Rectal smooth muscle tissue (tissue), 1 donor: ENCODE measurements around the gene HTRA3.
A peak's percentile ranks its signal among the peaks of the same experiment; 100 is the strongest.
"Not testable (repeated sequence)": the region's sequence is repeated elsewhere in the genome, so short reads cannot be mapped to it uniquely, and the experiment has no call there.

Source experiments
- H3K27ac ChIP-seq: one replicate; pipeline ENCODE4 v1.7.0; 2013; ENCODE audit warnings: low read depth, low read length, inconsistent platforms
- H3K27me3 ChIP-seq: one replicate; pipeline ENCODE4 v1.7.0; 2013; ENCODE audit warnings: low read length; ENCODE audit not compliant: control insufficient read depth, insufficient read depth
- H3K36me3 ChIP-seq: one replicate; pipeline ENCODE4 v1.7.0; 2013; ENCODE audit warnings: low read length; ENCODE audit not compliant: control insufficient read depth, insufficient read depth
- H3K4me1 ChIP-seq: one replicate; pipeline ENCODE4 v1.7.0; 2013; ENCODE audit warnings: low read length; ENCODE audit not compliant: control insufficient read depth, insufficient read depth
- H3K4me3 ChIP-seq: one replicate; pipeline ENCODE4 v1.7.0; 2013; ENCODE audit warnings: low read length
- H3K9ac ChIP-seq: one replicate; pipeline ENCODE4 v1.7.0; 2013; ENCODE audit warnings: low read length

Gene HTRA3

DNA sequence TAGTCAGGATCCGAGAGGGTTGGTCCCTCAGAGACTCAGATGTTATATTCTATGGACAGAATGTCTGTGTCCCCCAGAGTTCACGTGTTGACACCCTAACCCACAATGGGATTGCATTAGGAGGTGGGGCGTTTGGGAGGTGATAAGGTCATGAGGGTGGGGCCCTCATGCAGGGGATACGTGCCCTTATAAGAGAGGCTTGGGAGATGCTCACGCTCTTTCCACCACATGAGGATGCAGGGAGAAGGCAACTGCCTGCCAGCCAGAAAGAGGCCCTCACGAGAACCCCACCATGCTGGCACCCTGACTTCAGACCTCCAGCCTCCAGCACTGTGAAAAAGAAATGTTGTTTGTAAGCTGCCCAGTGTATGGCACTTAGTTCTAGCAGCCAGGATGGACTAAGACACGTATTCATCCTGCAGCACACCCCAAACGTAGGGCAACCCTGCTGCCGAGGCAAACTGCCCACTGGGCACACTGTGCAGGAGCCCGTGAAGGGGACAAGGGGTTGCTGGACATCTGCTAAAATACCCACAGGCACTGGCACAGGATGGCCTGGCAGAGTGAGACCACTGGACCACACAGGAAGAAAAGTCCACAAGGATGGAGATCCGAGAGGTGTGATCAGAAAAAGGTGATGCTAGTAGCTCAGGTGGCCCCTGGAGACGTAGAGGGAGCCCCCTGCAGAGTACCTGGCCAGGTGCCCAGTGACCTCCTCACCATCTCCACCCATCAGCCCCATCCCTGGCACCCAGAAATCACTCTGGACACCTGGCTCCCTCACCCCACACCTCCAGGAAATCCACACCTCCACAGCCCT, 62.7 kb downstream of the HTRA3 start:
- Histone ChIP-seq H3K9ac (no peak overlapping the region), H3K4me3 (no peak overlapping the region), H3K4me1 (no peaks in the 10 kb centered on the region), H3K27ac (no peak overlapping the region), H3K36me3 (no peaks in the 10 kb centered on the region), H3K27me3 (no peaks in the 10 kb centered on the region)

DNA sequence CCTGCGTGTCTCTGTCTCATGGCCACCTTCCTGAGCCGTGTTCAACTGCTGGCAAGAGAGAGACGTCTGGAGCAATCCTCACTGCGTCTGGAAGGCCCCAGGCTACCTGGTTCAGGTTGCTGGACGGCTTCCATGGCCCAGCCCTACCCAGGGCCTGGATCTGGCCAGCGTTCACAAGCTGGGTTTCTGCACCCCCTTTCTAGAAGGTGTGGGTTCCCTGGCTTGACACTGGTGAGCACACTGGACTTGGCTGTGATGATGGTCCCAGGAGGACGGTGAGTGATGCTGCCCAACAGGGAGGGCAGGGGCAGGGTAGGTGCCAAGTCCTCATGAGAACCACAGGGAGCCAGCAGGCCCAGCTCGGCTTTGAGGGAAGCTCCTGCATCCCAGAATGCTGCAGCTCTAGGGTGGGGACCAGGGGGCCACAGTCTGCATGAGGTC, 63.4 kb downstream of the HTRA3 start:
- Histone ChIP-seq H3K4me1 (no peaks in the 10 kb centered on the region), H3K4me3 (no peak overlapping the region), H3K27ac (no peak overlapping the region), H3K36me3 (no peaks in the 10 kb centered on the region), H3K9ac (no peak overlapping the region), H3K27me3 (no peaks in the 10 kb centered on the region)

DNA sequence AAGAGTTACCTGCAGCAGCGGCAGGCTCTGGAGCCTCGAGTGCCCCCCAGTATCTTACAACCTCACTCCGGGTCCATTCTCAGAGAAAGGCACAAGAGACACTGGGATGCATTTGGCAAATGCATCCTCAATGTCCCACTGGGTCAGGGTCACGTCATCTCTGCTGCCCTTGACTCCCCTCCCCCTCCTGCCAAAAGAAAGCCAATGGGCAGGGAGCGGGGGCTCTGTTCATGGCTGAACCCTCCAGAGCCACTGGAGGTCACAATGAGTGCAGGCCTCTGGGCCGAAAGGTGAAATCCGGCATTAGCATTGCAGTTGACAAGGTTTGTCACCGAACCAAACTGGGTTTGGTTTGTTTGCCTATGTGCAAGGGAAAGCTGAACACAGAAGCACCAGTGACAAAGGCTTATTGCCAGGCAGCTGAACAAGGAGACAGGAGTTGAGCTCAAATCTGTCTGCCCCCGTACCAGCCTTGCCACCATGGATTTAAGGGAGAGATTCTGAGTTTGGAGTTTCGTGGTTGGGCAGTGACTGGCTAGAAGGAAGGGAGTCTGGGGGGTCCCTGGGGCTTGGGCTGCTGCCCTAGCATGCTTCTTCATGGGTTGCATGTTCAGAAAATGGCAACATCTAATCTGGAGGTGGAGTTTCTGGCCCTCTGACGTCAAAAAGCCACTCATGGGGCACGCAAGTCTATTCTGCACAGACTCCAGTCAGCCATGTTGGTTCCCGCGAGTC, 64.3 kb downstream of the HTRA3 start:
- H3K4me3 ChIP-seq: no peak overlapping the region
- no peaks in the 10 kb centered on the region for H3K36me3 ChIP-seq
- H3K9ac ChIP-seq: no peak overlapping the region
- H3K27ac ChIP-seq: no peak overlapping the region
- H3K27me3 ChIP-seq: no peaks in the 10 kb centered on the region
- H3K4me1 ChIP-seq: no peaks in the 10 kb centered on the region

DNA sequence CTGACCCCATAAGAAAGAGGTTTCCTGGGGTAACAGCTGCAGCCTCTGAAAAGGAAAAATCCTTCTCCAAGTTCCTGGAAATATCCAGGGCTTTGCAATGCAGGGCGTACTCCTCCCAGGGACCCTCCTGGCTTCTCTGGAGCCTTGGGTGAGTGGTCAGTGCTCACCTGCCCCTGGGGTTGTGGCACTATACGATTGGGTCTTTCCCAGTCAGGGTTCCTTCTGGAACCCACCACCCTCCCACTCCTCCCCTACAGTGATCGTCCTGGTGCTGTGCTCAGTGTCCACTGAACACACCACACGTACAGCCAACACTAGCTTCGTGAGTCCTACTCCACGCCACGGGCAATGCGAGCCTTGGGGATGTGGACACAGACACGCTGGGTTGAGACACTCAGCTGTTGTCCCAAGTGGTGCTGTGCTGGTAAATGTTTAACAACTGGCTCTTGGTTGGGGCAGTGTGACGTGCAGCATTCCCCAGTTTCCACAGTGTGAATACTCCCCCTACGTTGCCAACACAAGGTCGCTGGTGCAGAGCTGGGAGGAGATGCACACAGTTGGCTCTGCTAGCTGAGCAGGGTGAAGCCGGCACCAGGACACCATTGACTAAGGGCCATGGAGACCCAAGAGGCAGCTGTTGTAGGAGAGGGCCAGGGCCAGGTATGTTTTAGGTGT, 65.4 kb downstream of the HTRA3 start:
- Histone ChIP-seq H3K4me3 (no peak overlapping the region), H3K4me1 (no peaks in the 10 kb centered on the region), H3K27me3 (no peaks in the 10 kb centered on the region), H3K9ac (no peak overlapping the region), H3K36me3 (no peaks in the 10 kb centered on the region), H3K27ac (no peak overlapping the region)

DNA sequence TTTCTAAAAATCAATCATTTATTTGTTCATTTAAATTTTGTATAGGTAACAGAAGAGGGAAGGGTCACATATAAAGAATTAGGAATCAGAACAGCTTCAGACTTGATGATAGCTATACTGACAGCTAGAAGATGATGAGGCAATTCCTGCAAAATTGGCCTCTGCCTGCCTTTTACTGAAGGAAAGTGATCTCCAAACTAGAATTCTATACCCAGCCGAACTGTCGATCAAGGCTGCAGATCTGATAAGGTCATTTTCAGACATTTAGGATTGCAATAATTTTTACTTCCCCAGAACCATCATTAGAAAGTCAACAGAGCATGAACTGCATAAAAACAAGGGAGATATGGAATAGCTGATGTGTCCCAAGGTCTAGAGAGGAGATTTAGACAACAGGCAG, 66.3 kb downstream of the HTRA3 start:
- Histone ChIP-seq H3K4me3 (no peak overlapping the region), H3K27ac (no peak overlapping the region), H3K27me3 (no peaks in the 10 kb centered on the region), H3K4me1 (peaks cover 5% of the 10 kb centered on the region), H3K36me3 (no peaks in the 10 kb centered on the region), H3K9ac (no peak overlapping the region)

DNA sequence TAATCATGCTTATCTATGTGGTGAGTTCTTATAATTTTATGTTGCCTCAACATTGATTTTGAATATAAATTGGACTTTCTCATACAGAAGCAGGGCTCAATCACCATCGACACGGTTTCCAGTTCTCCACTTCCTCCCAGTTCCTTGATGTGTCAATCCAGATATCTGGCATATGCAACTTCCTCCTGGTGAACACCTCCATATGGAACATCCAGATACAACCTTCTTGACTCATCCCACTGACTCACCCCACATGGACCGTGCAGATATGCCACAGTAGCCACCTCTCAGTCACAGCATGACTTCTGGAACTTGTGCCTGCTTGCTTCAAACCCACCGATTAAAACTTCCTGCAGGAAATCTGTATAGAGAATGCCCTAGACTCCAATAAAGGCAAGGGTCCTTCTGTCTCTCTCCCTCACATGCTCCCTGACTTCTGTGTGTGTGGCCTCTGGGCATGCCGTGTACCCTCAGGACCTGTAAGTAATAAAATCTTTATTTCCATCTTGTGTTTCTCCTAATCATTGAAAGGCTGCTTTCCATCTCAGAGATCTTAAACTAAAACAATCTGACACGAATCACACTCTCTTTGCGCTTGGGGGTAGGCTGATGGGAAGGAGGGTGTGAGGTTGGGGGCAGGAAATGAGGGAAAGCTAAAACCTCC, 67.0 kb downstream of the HTRA3 start:
- peaks cover 12% of the 10 kb centered on the region for H3K4me1 ChIP-seq
- H3K9ac ChIP-seq: no peak overlapping the region
- H3K27me3 ChIP-seq: no peaks in the 10 kb centered on the region
- no peak overlapping the region for H3K27ac ChIP-seq
- no peaks in the 10 kb centered on the region for H3K36me3 ChIP-seq
- H3K4me3 ChIP-seq: no peak overlapping the region

DNA sequence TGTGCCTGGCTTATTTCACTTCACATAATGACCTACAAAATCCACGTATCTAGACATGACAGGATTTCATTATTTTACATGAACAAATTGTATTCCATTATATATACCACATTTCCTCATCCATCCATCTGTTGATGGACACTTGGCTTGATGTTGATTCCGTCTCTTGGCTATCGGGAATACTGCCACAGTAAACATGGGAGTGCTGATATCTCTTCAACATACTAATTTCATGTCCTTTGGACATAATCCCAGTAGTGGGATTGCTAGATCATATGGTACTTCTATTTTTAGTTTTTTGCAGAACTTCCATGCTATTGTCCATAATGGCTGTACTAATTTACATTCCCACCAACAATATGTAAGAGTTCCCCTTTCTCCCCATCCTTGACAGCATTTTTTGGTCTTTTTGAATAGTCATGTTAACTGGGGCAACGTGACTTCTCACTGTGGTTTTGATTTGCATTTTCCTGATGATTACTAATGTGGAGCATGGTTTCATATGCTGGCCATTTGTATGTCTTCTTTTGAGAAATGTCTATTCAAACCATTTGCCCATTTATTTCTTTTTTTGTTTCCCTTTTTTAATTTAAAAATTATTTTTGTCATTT, 68.9 kb downstream of the HTRA3 start:
- Histone ChIP-seq H3K4me3 (no peak overlapping the region), H3K4me1 (peaks cover 19% of the 10 kb centered on the region), H3K36me3 (no peaks in the 10 kb centered on the region), H3K9ac (no peak overlapping the region), H3K27me3 (no peaks in the 10 kb centered on the region), H3K27ac (no peak overlapping the region)

DNA sequence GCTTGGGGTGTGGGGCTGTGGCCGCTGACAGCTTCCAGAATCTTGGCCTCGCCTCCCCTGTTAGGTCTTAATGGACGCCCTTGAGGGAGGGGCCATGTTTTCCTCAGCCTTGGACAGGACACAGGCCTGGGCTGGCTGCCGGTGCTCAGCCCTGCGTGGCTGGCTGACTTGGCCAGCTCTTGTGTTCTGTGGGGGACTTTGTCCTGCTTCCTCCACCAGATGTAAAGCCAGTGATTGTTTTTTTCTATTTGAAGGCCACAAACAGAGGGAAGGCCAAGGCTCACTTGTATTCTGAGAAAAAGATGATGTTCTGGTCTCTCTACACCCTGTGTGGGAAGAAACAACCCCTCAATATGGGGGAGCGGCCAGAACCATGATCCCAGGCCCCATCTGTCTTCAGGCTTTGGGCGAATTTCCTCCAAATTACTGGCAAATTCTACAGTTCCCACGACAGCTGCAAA, 71.3 kb downstream of the HTRA3 start:
- Histone ChIP-seq H3K4me3 (peak overlapping the region; percentile 29), H3K27me3 (no peaks in the 10 kb centered on the region), H3K9ac (no peak overlapping the region), H3K4me1 (peaks cover 21% of the 10 kb centered on the region), H3K36me3 (no peaks in the 10 kb centered on the region), H3K27ac (peak overlapping the region; percentile 70)

DNA sequence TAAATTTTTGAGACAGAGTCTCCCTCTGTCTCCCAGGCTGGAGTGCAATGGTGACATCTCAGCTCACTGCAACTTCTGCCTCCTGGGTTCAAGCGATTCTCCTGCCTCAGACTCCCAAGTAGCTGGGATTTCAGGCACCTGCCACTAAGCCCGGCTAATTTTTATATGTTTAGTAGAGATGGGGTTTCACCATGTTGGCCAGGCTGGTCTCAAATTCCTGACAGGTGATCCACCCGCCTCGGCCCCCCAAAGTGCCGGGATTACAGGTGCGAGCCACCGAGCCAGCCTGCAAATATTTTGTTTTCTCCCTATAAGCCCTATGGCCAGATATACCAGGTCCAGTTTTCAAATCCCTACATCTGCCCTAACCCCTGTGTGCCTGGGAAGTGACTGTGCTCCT, 71.7 kb downstream of the HTRA3 start:
- H3K36me3 ChIP-seq: not testable (repeated sequence)

DNA sequence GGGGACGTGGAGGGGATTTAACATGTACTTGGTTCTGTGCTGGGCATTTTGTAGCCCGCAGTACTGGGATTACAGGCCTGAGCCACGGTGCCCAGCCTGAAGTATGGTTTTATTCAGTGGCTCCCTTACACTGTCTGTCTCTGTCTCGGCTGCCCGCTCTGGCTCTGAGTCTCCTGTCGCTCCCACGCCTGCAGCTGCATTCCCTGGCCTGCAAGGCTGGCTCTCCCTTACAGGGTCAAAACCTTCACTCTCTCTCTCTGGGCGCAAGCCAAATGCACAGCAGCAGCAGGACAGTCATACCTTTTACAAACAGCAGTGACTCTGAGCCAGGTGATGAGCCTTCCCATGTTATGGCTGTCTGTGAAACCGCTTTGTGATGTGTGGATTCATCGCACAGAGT, 72.1 kb downstream of the HTRA3 start:
- no peak overlapping the region for H3K9ac ChIP-seq
- no peaks in the 10 kb centered on the region for H3K27me3 ChIP-seq
- no peak overlapping the region for H3K4me3 ChIP-seq
- H3K4me1 ChIP-seq: peaks cover 21% of the 10 kb centered on the region
- H3K27ac ChIP-seq: peak overlapping the region; percentile 70
- H3K36me3 ChIP-seq: no peaks in the 10 kb centered on the region

More for the DNA sequence above, 71.7 kb downstream of the HTRA3 start:
- H3K9ac ChIP-seq, H3K4me3 ChIP-seq, H3K27me3 ChIP-seq: not testable (repeated sequence)
- Histone ChIP-seq H3K27ac (peak overlapping the region; percentile 70), H3K4me1 (peaks cover 21% of the 10 kb centered on the region)

DNA sequence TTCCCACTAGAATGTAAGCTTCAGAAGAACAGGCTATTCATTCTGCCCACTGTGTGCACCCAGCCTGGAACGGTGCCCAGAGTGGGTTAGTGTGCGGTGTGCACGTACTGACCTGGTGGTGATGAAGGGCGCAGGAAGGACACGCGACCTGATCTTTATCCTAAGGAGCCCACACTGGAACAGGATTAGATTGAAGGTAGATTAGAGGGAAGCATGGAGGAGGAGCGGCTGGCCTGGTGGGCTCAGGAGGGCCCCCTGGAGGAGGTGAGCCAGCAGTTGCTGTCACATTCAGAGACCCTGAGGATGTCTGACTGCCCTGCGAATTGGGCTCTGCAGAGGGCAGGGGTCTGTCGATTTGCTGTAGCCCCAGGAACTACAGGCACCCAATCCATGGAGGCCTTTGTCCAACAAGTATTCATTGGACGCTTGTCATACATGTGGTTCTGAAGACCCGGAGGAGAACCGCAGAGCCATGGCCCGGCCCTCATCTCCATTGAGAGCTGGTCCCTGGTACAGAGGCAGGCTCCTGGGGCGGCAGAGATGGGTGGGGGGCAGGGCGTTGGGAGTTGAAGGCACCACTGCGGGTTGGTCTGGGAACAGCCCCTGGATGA, 73.2 kb downstream of the HTRA3 start:
- Histone ChIP-seq H3K27me3 (no peaks in the 10 kb centered on the region), H3K4me1 (peaks cover 21% of the 10 kb centered on the region), H3K4me3 (no peak overlapping the region), H3K9ac (no peak overlapping the region), H3K36me3 (no peaks in the 10 kb centered on the region), H3K27ac (no peak overlapping the region)
